Measurements from ENCODE around the gene NHSL2.
A peak's percentile ranks its signal among the peaks of the same experiment; 100 is the strongest.

NHSL2 gene

GRCh38 chrX:72060196-72060920, 149.7 kb downstream of the NHSL2 start:
- DNase-seq (ENCODE audit: low read depth) = peak; percentile 32
- no peak overlapping the region for H3K4me3 ChIP-seq (replicated peaks; ENCODE audit: low read depth, low read length)

DNA sequence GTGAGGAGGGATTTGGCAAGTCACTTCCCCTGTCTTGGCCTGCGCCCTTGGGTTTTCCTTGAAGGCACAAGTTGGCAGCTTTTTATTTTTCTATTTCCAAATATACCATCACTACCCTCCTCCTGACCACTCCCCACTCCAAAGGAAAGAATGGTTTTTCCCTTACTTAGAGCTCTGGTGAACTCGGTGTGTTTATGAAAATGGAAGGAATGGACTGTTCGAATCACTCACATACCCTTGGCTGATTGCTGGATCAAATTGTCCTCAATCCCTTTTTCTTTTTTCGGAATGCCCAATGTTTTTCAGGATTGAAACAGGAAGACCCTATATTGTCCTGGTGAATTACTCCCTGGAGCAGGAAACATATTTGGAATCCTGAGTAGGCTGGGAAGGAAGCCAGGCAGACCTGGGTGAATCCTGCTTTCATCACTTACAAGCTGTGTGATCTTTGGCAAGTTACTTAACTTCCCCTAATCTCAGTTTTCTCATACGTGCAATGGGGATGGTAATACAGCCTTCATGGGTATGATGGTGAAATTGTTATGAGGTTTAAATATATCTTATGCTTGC, 150.4 kb downstream of the NHSL2 start:
- DNase-seq (ENCODE audit: low read depth) = peak; percentile 33
- H3K4me3 ChIP-seq (replicated peaks; ENCODE audit: low read depth, low read length) = no peak overlapping the region
- TF ChIP-seq CTCF (IDR thresholded peaks at IDR 0.05; ENCODE audit: low read length, missing control alignments) = no peak

More at GRCh38 chrX:72060196-72060920, 149.7 kb downstream of the NHSL2 start:
- TF ChIP-seq CTCF (IDR thresholded peaks at IDR 0.05; ENCODE audit: low read length, missing control alignments) = no peak

- no peak for DNase-seq (ENCODE audit: low read depth)
- TF ChIP-seq CTCF (IDR thresholded peaks at IDR 0.05; ENCODE audit: low read length, missing control alignments) = no peak
- H3K4me3 ChIP-seq (replicated peaks; ENCODE audit: low read depth, low read length) = no peak overlapping the region
Measured at GRCh38 chrX:72062916-72063315, 152.3 kb downstream of the NHSL2 start.

- H3K4me3 ChIP-seq (replicated peaks; ENCODE audit: low read depth, low read length) = no peak overlapping the region
- TF ChIP-seq CTCF (IDR thresholded peaks at IDR 0.05; ENCODE audit: low read length, missing control alignments) = no peak
- no peak for DNase-seq (ENCODE audit: low read depth)
Measured at GRCh38 chrX:72069350-72070160, 158.9 kb downstream of the NHSL2 start.

GRCh38 chrX:72071213-72071612, 160.6 kb downstream of the NHSL2 start:
- no peak for TF ChIP-seq CTCF (IDR thresholded peaks at IDR 0.05; ENCODE audit: low read length, missing control alignments)
- DNase-seq (ENCODE audit: low read depth) = no peak
- H3K4me3 ChIP-seq (replicated peaks; ENCODE audit: low read depth, low read length) = no peak overlapping the region

DNA sequence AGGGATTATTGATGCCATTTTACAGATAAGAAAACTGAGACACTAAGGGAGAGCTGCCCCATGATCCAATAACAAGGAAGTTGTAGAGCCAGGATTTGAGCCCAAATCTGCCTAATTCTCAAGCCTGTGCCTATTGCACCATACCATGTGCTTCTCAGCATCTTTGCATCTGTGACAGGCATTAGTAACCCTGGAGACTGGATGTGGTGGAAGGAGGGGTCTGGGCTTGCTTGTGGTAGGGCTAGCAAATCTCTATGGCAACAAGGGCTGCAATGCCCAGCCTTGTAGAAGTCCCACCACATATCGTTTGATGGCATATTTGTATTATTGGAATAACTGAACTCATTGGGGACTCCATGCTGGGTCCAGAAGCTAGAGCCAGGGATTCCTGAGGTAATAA, 163.0 kb downstream of the NHSL2 start:
- no peak overlapping the region for H3K4me3 ChIP-seq (replicated peaks; ENCODE audit: low read depth, low read length)
- no peak for DNase-seq (ENCODE audit: low read depth)
- TF ChIP-seq CTCF (IDR thresholded peaks at IDR 0.05; ENCODE audit: low read length, missing control alignments) = no peak

Data from fibroblast of pulmonary artery (primary cell).